HepG2 (cell line): ENCODE data around the gene ABCC3. TPM values are rescaled to one million over a fixed set of nuclear protein-coding genes. Genes with fewer than 3 reads are reported as not detected.

Experiments
- BCL6 ChIP-seq: IDR thresholded peaks from 2 replicates; pipeline ENCODE4 v1.6.1; 2016; ENCODE audit warnings: missing genetic modification reagents, missing compliant biosample characterization
- CREB1 ChIP-seq, 2 experiments: fragments of 450-650 bp in 1 of 2; IDR thresholded peaks; 2 replicates each; pipeline ENCODE4 v1.6.1; 2016 to 2017; ENCODE audit warnings: control low read depth in 1 of 2, mild to moderate bottlenecking in 1 of 2, missing compliant biosample characterization in 1 of 2, missing genetic modification characterization in 1 of 2
- EEA1 ChIP-seq: sonication (generic); formaldehyde crosslinking; IDR thresholded peaks from 2 replicates; pipeline ENCODE4 v1.5.1; 2020; ENCODE audit warnings: mild to moderate bottlenecking, missing genetic modification reagents, borderline replicate concordance
- FOSL2 ChIP-seq: sonication (generic); formaldehyde crosslinking; IDR thresholded peaks from 2 replicates; pipeline ENCODE4 v1.4.0; 2020; ENCODE audit warnings: missing genetic modification reagents
- MAFG ChIP-seq: sonication (generic); formaldehyde crosslinking; IDR thresholded peaks from 2 replicates; pipeline ENCODE4 v1.5.1; 2020; ENCODE audit warnings: mild to moderate bottlenecking, missing genetic modification reagents
- MED1 ChIP-seq: sonication (generic); formaldehyde crosslinking; IDR thresholded peaks from 2 replicates; pipeline ENCODE4 v1.4.0; 2020; ENCODE audit warnings: missing genetic modification reagents
- PRDM15 ChIP-seq: sonication (generic); formaldehyde crosslinking; IDR thresholded peaks from 2 replicates; pipeline ENCODE4 v1.4.0; 2020; ENCODE audit warnings: missing genetic modification reagents
- REXO4 ChIP-seq: sonication (generic); formaldehyde crosslinking; IDR thresholded peaks from 2 replicates; pipeline ENCODE4 v1.8.0; 2022; ENCODE audit warnings: missing genetic modification reagents, mild to moderate bottlenecking, borderline replicate concordance
- SP4 ChIP-seq: sonication (generic); formaldehyde crosslinking; IDR thresholded peaks from 2 replicates; pipeline ENCODE4 v1.8.1; 2023; ENCODE audit warnings: mild to moderate bottlenecking, missing genetic modification reagents
- STAT5B ChIP-seq: sonication (generic); formaldehyde crosslinking; IDR thresholded peaks from 2 replicates; pipeline ENCODE4 v1.4.0; 2020; ENCODE audit warnings: missing genetic modification reagents
- TGIF2 ChIP-seq: IDR thresholded peaks from 2 replicates; pipeline ENCODE4 v1.6.1; 2016; ENCODE audit warnings: control low read depth, missing compliant biosample characterization
- YY1 ChIP-seq: IDR thresholded peaks from 2 replicates; pipeline ENCODE4 v1.6.1; 2011; ENCODE audit warnings: low read length, low read depth, moderate library complexity, mild to moderate bottlenecking; ENCODE audit not compliant: insufficient read depth, insufficient replicate concordance
- ZBTB38 ChIP-seq: sonication (generic); formaldehyde crosslinking; IDR thresholded peaks from 2 replicates; pipeline ENCODE4 v1.5.1; 2020; ENCODE audit warnings: mild to moderate bottlenecking, missing genetic modification reagents
- ZNF550 ChIP-seq: sonication (generic); formaldehyde crosslinking; IDR thresholded peaks from 2 replicates; pipeline ENCODE4 v1.4.0; 2020; ENCODE audit warnings: mild to moderate bottlenecking, missing genetic modification reagents, borderline replicate concordance
- ZNF580 ChIP-seq: IDR thresholded peaks from 2 replicates; pipeline ENCODE4 v1.6.1; 2016; ENCODE audit warnings: low read depth, borderline replicate concordance
- ZNF781 ChIP-seq: sonication (generic); formaldehyde crosslinking; IDR thresholded peaks from 2 replicates; pipeline ENCODE4 v1.5.1; 2020; ENCODE audit warnings: borderline replicate concordance, mild to moderate bottlenecking, missing genetic modification reagents; ENCODE audit errors: not compliant biosample characterization
- ZSCAN30 ChIP-seq: sonication (generic); formaldehyde crosslinking; IDR thresholded peaks from 2 replicates; pipeline ENCODE4 v1.5.0; 2020; ENCODE audit warnings: mild to moderate bottlenecking, missing genetic modification reagents
- polyA plus RNA-seq, 8 experiments: library from polyadenylated mRNA; depleted of rRNA in 3 of 8; stranded (reverse) in 7 of 8; unstranded in 1 of 8; fragments of >200 nt; fragmentation: Illumina TruSeq in 4 of 8; extraction: Trizol in 4 of 8; gene quantifications; 2 replicates each; pipeline versions ENCODE4 v1.2.1 to v1.2.3, GENCODE V29; 2011 to 2016; ENCODE audit warnings: low read depth in 4 of 8, missing spikeins in 1 of 8, mixed read lengths in 1 of 8; ENCODE audit not compliant: insufficient read depth in 1 of 8
- total RNA-seq, 5 experiments: library from RNA; depleted of rRNA; stranded (reverse); fragments of >200 nt; fragmentation: Illumina TruSeq; extraction: Trizol; gene quantifications; 2 replicates each; pipeline ENCODE4 v1.2.3, GENCODE V29; 2016; ENCODE audit warnings: low read depth in 1 of 5
- TF ChIP-seq, protein P1 (sequence below): sonication (generic); formaldehyde crosslinking; IDR thresholded peaks from 2 replicates; pipeline ENCODE4 v1.4.0; 2020; ENCODE audit warnings: missing genetic modification reagents
- TF ChIP-seq, protein P2 (sequence below): sonication (generic); formaldehyde crosslinking; conservative IDR thresholded peaks from 2 replicates; pipeline ENCODE4 v1.8.1; 2023; ENCODE audit warnings: missing genetic modification reagents
- TF ChIP-seq, protein P3 (sequence below): sonication (generic); formaldehyde crosslinking; IDR thresholded peaks from 2 replicates; pipeline ENCODE4 v1.4.0; 2020; ENCODE audit warnings: mild to moderate bottlenecking, missing genetic modification reagents

ABCC3 gene
- total and polyA plus RNA-seq, 2 of the 13 experiments (the other 11 are each of a cell fraction or from before 2014, with no cell fraction given): 25.2 to 50.7 TPM

- TF ChIP-seq, protein P1, sequence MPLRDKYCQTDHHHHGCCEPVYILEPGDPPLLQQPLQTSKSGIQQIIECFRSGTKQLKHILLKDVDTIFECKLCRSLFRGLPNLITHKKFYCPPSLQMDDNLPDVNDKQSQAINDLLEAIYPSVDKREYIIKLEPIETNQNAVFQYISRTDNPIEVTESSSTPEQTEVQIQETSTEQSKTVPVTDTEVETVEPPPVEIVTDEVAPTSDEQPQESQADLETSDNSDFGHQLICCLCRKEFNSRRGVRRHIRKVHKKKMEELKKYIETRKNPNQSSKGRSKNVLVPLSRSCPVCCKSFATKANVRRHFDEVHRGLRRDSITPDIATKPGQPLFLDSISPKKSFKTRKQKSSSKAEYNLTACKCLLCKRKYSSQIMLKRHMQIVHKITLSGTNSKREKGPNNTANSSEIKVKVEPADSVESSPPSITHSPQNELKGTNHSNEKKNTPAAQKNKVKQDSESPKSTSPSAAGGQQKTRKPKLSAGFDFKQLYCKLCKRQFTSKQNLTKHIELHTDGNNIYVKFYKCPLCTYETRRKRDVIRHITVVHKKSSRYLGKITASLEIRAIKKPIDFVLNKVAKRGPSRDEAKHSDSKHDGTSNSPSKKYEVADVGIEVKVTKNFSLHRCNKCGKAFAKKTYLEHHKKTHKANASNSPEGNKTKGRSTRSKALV (CRISPR knock-in tag): no peak
- TF ChIP-seq PRDM15 (CRISPR knock-in tag) (no peak), ZNF580 (CRISPR knock-in tag) (peak; percentile 75; the same call in 1 of the 2 replicates), ZBTB38 (peak; percentile 81), MED1 (CRISPR knock-in tag) (peak; percentile 62), MAFG (no peak), YY1 (peak; percentile 72), ZNF781 (CRISPR knock-in tag) (no peak), ZNF550 (CRISPR knock-in tag) (no peak), TGIF2 (CRISPR knock-in tag) (0 out of 2 replicates have a peak, but pooled peaks have one; percentile 43), SP4 (CRISPR knock-in tag) (no peak), ZSCAN30 (CRISPR knock-in tag) (0 out of 2 replicates have a peak, but pooled peaks have one; percentile 27), CREB1 (IDR thresholded peaks at IDR 0.05) (no peak), CREB1 (CRISPR knock-in tag; IDR thresholded peaks at IDR 0.05) (no peak), STAT5B (CRISPR knock-in tag) (no peak), EEA1 (no peak), BCL6 (CRISPR knock-in tag) (peak; percentile 43; the same call in 1 of the 2 replicates), FOSL2 (CRISPR knock-in tag) (peak; percentile 64), REXO4 (CRISPR knock-in tag) (no peak)
- TF ChIP-seq, protein P2, sequence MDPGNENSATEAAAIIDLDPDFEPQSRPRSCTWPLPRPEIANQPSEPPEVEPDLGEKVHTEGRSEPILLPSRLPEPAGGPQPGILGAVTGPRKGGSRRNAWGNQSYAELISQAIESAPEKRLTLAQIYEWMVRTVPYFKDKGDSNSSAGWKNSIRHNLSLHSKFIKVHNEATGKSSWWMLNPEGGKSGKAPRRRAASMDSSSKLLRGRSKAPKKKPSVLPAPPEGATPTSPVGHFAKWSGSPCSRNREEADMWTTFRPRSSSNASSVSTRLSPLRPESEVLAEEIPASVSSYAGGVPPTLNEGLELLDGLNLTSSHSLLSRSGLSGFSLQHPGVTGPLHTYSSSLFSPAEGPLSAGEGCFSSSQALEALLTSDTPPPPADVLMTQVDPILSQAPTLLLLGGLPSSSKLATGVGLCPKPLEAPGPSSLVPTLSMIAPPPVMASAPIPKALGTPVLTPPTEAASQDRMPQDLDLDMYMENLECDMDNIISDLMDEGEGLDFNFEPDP: no peak
- TF ChIP-seq, protein P3, sequence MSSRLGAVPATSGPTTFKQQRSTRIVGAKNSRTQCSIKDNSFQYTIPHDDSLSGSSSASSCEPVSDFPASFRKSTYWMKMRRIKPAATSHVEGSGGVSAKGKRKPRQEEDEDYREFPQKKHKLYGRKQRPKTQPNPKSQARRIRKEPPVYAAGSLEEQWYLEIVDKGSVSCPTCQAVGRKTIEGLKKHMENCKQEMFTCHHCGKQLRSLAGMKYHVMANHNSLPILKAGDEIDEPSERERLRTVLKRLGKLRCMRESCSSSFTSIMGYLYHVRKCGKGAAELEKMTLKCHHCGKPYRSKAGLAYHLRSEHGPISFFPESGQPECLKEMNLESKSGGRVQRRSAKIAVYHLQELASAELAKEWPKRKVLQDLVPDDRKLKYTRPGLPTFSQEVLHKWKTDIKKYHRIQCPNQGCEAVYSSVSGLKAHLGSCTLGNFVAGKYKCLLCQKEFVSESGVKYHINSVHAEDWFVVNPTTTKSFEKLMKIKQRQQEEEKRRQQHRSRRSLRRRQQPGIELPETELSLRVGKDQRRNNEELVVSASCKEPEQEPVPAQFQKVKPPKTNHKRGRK (CRISPR knock-in tag): peak; percentile 85; the same call in 1 of the 2 replicates
Measured at GRCh38 chr17:50630524-50631194, 4.0 kb upstream of the ABCC3 start (continued).
